ENCODE measurements around the gene PCMT1. TPM values are rescaled to one million over a fixed set of nuclear protein-coding genes. Genes with fewer than 3 reads are reported as not detected.

PCMT1 gene
- polyA plus RNA-seq, 3 donors = 84.8 to 315 (median 262) TPM

GRCh38 chr6:149725785-149726184, 23.8 kb upstream of the PCMT1 start:
- Histone ChIP-seq H3K4me1 (ENCODE audit: control insufficient read depth in 1 of 2, insufficient read depth in 2 of 2, low read length in 2 of 2) (peaks cover 39 to 49% of the 10 kb centered on the region in 2 donors), H3K36me3 (replicated peaks in 1 of 2; ENCODE audit: control insufficient read depth in 1 of 2, insufficient read depth in 2 of 2, low read length in 2 of 2) (peaks cover 5 to 9% of the 10 kb centered on the region in 2 donors), H3K9me3 (replicated peaks in 1 of 2; ENCODE audit: control insufficient read depth in 1 of 2, insufficient read depth in 1 of 2, low read length in 2 of 2) (no peaks in the 10 kb centered on the region), H4K20me1 (ENCODE audit: insufficient read depth, low read length) (no peaks in the 10 kb centered on the region), H3K4me3 (replicated peaks in 1 of 3; ENCODE audit: low read depth in 2 of 3, low read length in 3 of 3) (no peak overlapping the region), H3K27me3 (ENCODE audit: control insufficient read depth in 2 of 2, insufficient read depth in 2 of 2, low read length in 2 of 2) (no peaks in the 10 kb centered on the region), H2AFZ (ENCODE audit: insufficient read depth, low read depth, low read length, poor library complexity, severe bottlenecking) (no peak overlapping the region), H3K27ac (ENCODE audit: low read depth in 1 of 2, low read length in 2 of 2) (no peak overlapping the region), H3K79me2 (ENCODE audit: insufficient read depth, low read length) (peaks cover 14% of the 10 kb centered on the region), H3K4me2 (replicated peaks; ENCODE audit: extremely low read depth, low read length, poor library complexity, severe bottlenecking) (no peak overlapping the region), H3K9ac (ENCODE audit: insufficient read depth, low read length, poor library complexity, severe bottlenecking) (no peak overlapping the region)
- Mint-ChIP-seq H3K4me3 (no peak overlapping the region), H3K27me3 (ENCODE audit: low read depth in 3 of 3) (no peaks in the 10 kb centered on the region), H3K9me3 (no peaks in the 10 kb centered on the region), H3K36me3 (peaks cover 10 to 23% of the 10 kb centered on the region in 2 donors), H3K27ac (no peak overlapping the region), H3K4me1 (peaks cover 45% of the 10 kb centered on the region)
- intact Hi-C loops (cut with micrococcal nuclease) = loop anchor here (10.0 kb wide), 4 partner anchors 49 to 199 kb away; partner anchors contain the start of genes GINM1 (in 1 of the 2), LRP11 (in 1 of the 2) and RAET1G (in 1 of the 2)
- DNase-seq = no peak
- no peak for TF ChIP-seq CTCF (IDR thresholded peaks at IDR 0.05)
- WGBS (ENCODE audit: insufficient coverage) = 97% methylated on average over 3 of the region's 3 CpGs

- intact Hi-C loops (cut with micrococcal nuclease) = loop anchor here (10.0 kb wide), 4 partner anchors 47 to 197 kb away; partner anchors contain the start of genes GINM1 (in 1 of the 2), LRP11 (in 1 of the 2) and RAET1G (in 1 of the 2)
- Mint-ChIP-seq H3K9me3 (no peaks in the 10 kb centered on the region), H3K27me3 (ENCODE audit: low read depth in 3 of 3) (no peaks in the 10 kb centered on the region), H3K36me3 (peaks cover 13 to 41% of the 10 kb centered on the region in 2 donors), H3K27ac (peak overlapping the region; percentile 83 to 97 (median 93)), H3K4me3 (peak overlapping the region; percentile 47 to 90), H3K4me1 (peaks cover 45% of the 10 kb centered on the region)
- Histone ChIP-seq H4K20me1 (ENCODE audit: insufficient read depth, low read length) (no peaks in the 10 kb centered on the region), H3K9me3 (replicated peaks in 1 of 2; ENCODE audit: control insufficient read depth in 1 of 2, insufficient read depth in 1 of 2, low read length in 2 of 2) (no peaks in the 10 kb centered on the region), H3K27me3 (ENCODE audit: control insufficient read depth in 2 of 2, insufficient read depth in 2 of 2, low read length in 2 of 2) (no peaks in the 10 kb centered on the region), H3K79me2 (ENCODE audit: insufficient read depth, low read length) (peaks cover 14% of the 10 kb centered on the region), H3K4me1 (ENCODE audit: control insufficient read depth in 1 of 2, insufficient read depth in 2 of 2, low read length in 2 of 2) (peaks cover 40 to 49% of the 10 kb centered on the region in 2 donors), H2AFZ (ENCODE audit: insufficient read depth, low read depth, low read length, poor library complexity, severe bottlenecking) (peak overlapping the region; percentile 19), H3K36me3 (replicated peaks in 1 of 2; ENCODE audit: control insufficient read depth in 1 of 2, insufficient read depth in 2 of 2, low read length in 2 of 2) (peaks cover 15 to 25% of the 10 kb centered on the region in 2 donors), H3K4me3 (replicated peaks in 1 of 3; ENCODE audit: low read depth in 2 of 3, low read length in 3 of 3) (peak overlapping the region in 1 of 3 experiments; percentile 61), H3K4me2 (replicated peaks; ENCODE audit: extremely low read depth, low read length, poor library complexity, severe bottlenecking) (peak overlapping the region; percentile 78), H3K9ac (ENCODE audit: insufficient read depth, low read length, poor library complexity, severe bottlenecking) (no peak overlapping the region), H3K27ac (ENCODE audit: low read depth in 1 of 2, low read length in 2 of 2) (peak overlapping the region; percentile 73 to 83)
- peak; percentile 36 to 49 (median 48) for DNase-seq
- WGBS (ENCODE audit: insufficient coverage) = no CpG with 5 or more reads among the region's 4 CpGs
- TF ChIP-seq CTCF (IDR thresholded peaks at IDR 0.05) = no peak
These were observed 21.6 kb upstream of the PCMT1 start for GRCh38 chr6:149727793-149728498.
